Mesenchymal stem cell (in vitro differentiated cells and primary cell): ENCODE results near the gene CACNA1C. TPM values are rescaled to one million over a fixed set of nuclear protein-coding genes. Genes with fewer than 3 reads are reported as not detected.

Source experiments
- DNase-seq: peaks from one replicate; pipeline ENCODE4 v3.0.0-alpha.2; 2013
- H2AFZ ChIP-seq: one replicate; pipeline ENCODE4 v1.6.1; 2013; ENCODE audit warnings: low read depth, mild to moderate bottlenecking, control low read depth, inconsistent platforms, low read length, moderate library complexity
- H2AK5ac ChIP-seq: 2 replicates; pipeline ENCODE4 v1.6.1; 2013; ENCODE audit warnings: low read length, moderate library complexity, mild to moderate bottlenecking, inconsistent platforms; ENCODE audit not compliant: severe bottlenecking
- H2BK120ac ChIP-seq: one replicate; pipeline ENCODE4 v1.6.1; 2013; ENCODE audit warnings: low read depth, mild to moderate bottlenecking, inconsistent platforms, low read length, moderate library complexity
- H2BK12ac ChIP-seq, 2 experiments: one replicate each; pipeline ENCODE4 v1.6.1; 2013; ENCODE audit warnings: inconsistent platforms in 2 of 2, low read length in 2 of 2, mild to moderate bottlenecking in 2 of 2, moderate library complexity in 2 of 2, control low read depth in 1 of 2
- H2BK15ac ChIP-seq: one replicate; pipeline ENCODE4 v1.6.1; 2013; ENCODE audit warnings: mild to moderate bottlenecking, low read depth, inconsistent platforms; ENCODE audit not compliant: poor library complexity, severe bottlenecking
- H2BK5ac ChIP-seq: 2 replicates; pipeline ENCODE4 v1.6.1; 2013; ENCODE audit warnings: low read depth, mild to moderate bottlenecking, low read length, control low read depth, inconsistent platforms; ENCODE audit not compliant: poor library complexity, severe bottlenecking
- H3K14ac ChIP-seq, 2 experiments: one replicate each; pipeline ENCODE4 v1.6.1; 2013; ENCODE audit warnings: inconsistent platforms in 2 of 2, low read length in 2 of 2, control low read depth in 1 of 2, mild to moderate bottlenecking in 1 of 2, moderate library complexity in 1 of 2
- H3K18ac ChIP-seq, 2 experiments: one replicate each; pipeline ENCODE4 v1.6.1; 2013; ENCODE audit warnings: inconsistent platforms in 2 of 2, low read length in 2 of 2, control low read depth in 1 of 2, low read depth in 1 of 2, mild to moderate bottlenecking in 1 of 2
- H3K23ac ChIP-seq, 2 experiments: one replicate each; pipeline ENCODE4 v1.6.1; 2013; ENCODE audit warnings: inconsistent platforms in 2 of 2, low read length in 2 of 2, mild to moderate bottlenecking in 2 of 2, moderate library complexity in 2 of 2, control low read depth in 1 of 2
- H3K27ac ChIP-seq: 2 replicates; pipeline ENCODE4 v1.5.1; 2013; ENCODE audit warnings: mild to moderate bottlenecking, moderate library complexity, low read length, control low read depth, inconsistent platforms; ENCODE audit not compliant: poor library complexity, severe bottlenecking
- H3K27me3 ChIP-seq, 2 experiments: 2 replicates each; pipeline versions ENCODE4 v1.6.1 to v1.7.0; 2013; ENCODE audit warnings: low read length in 2 of 2, mild to moderate bottlenecking in 2 of 2, moderate library complexity in 2 of 2, control low read depth in 1 of 2, inconsistent platforms in 1 of 2; ENCODE audit not compliant: control insufficient read depth in 1 of 2, insufficient read depth in 1 of 2
- H3K36me3 ChIP-seq, 2 experiments: 2 replicates each; pipeline versions ENCODE4 v1.6.1 to v1.7.0; 2013; ENCODE audit warnings: low read length in 2 of 2, control low read depth in 1 of 2, inconsistent platforms in 1 of 2, low read depth in 1 of 2, mild to moderate bottlenecking in 1 of 2; ENCODE audit not compliant: insufficient read depth in 2 of 2, control insufficient read depth in 1 of 2
- H3K4ac ChIP-seq, 2 experiments: one replicate each; pipeline ENCODE4 v1.6.1; 2013; ENCODE audit warnings: inconsistent platforms in 2 of 2, low read length in 2 of 2, mild to moderate bottlenecking in 2 of 2, moderate library complexity in 2 of 2, control low read depth in 1 of 2, low read depth in 1 of 2
- H3K4me1 ChIP-seq: 2 replicates; pipeline ENCODE4 v1.6.1; 2013; ENCODE audit warnings: low read depth, low read length, control low read depth; ENCODE audit not compliant: control insufficient read depth, insufficient read depth
- H3K4me2 ChIP-seq: 2 replicates; pipeline ENCODE4 v1.6.1; 2013; ENCODE audit warnings: low read length, mild to moderate bottlenecking, inconsistent platforms; ENCODE audit not compliant: poor library complexity, severe bottlenecking
- H3K4me3 ChIP-seq, 2 experiments: 2 replicates each; pipeline versions ENCODE4 v1.5.1 to v1.7.0; 2013; ENCODE audit warnings: low read length in 2 of 2, mild to moderate bottlenecking in 2 of 2, control low read depth in 1 of 2, low read depth in 1 of 2; ENCODE audit not compliant: insufficient read depth in 1 of 2
- H3K79me1 ChIP-seq: replicated peaks from 2 replicates; pipeline ENCODE4 v1.6.1; 2013; ENCODE audit warnings: mild to moderate bottlenecking, control low read depth, low read length, inconsistent platforms; ENCODE audit not compliant: poor library complexity, severe bottlenecking
- H3K9ac ChIP-seq: 2 replicates; pipeline ENCODE4 v1.7.0; 2013; ENCODE audit warnings: mild to moderate bottlenecking, low read length, moderate library complexity
- H3K9me3 ChIP-seq: 2 replicates; pipeline ENCODE4 v1.7.0; 2013; ENCODE audit warnings: mild to moderate bottlenecking, low read length; ENCODE audit not compliant: control insufficient read depth
- H4K8ac ChIP-seq: one replicate; pipeline ENCODE4 v1.6.1; 2013; ENCODE audit warnings: inconsistent platforms, mild to moderate bottlenecking, low read length, moderate library complexity
- H4K91ac ChIP-seq: one replicate; pipeline ENCODE4 v1.6.1; 2013; ENCODE audit warnings: mild to moderate bottlenecking, low read length, inconsistent platforms
- WGBS: methylation state at CpG from one replicate; pipeline ENCODE4 v1.1.7; 2013; ENCODE audit warnings: mixed read lengths; 5-methylcytosine and 5-hydroxymethylcytosine counted together
- polyA plus RNA-seq, 2 experiments: library from polyadenylated mRNA; stranded (reverse); fragments of 200-250 nt; gene quantifications; one replicate each; pipeline ENCODE4 v1.2.3, GENCODE V29; 2013

The CACNA1C gene
- 2.9 TPM for polyA plus RNA-seq (2013, experiment 1 of 2)
- polyA plus RNA-seq (2013, experiment 2 of 2) = 2.8 TPM

GRCh38 chr12:2052826-2053678 lies at the start of gene CACNA1C:
TSS of gene CACNA1C (plus strand) at chr12:2052987. CDS start at chr12:2053563, 576 bp downstream.
- Histone ChIP-seq H3K14ac (no peak within 1 kb of the TSS), H2BK120ac (no peak within 1 kb of the TSS), H3K79me1 (no peaks in the 10 kb centered on the region), H3K4me2 (peak within 1 kb of the TSS; percentile 92), H3K4ac (peak within 1 kb of the TSS in 1 of 2 experiments; percentile 26), H3K9me3 (no peaks in the 10 kb centered on the region), H3K27ac (no peak within 1 kb of the TSS), H2AK5ac (no peak within 1 kb of the TSS), H3K36me3 (no peaks in the 10 kb centered on the region), H3K18ac (peak within 1 kb of the TSS; percentile 12 to 34), H2BK15ac (peak within 1 kb of the TSS; percentile 91), H3K4me3 (peak within 1 kb of the TSS; percentile 57 to 96), H4K91ac (no peak within 1 kb of the TSS), H3K9ac (peak within 1 kb of the TSS; percentile 88), H2BK12ac (peak within 1 kb of the TSS in 1 of 2 experiments; percentile 63), H2AFZ (peak within 1 kb of the TSS; percentile 62), H3K23ac (peak within 1 kb of the TSS in 1 of 2 experiments; percentile 68), H3K4me1 (peaks cover 17% of the 10 kb centered on the region), H3K27me3 (peaks cover 3 to 72% of the 10 kb centered on the region in 2 experiments), H4K8ac (no peak within 1 kb of the TSS), H2BK5ac (no peak within 1 kb of the TSS)
- peak; percentile 66 for DNase-seq
- under 1% methylated on average over 44 of the region's 90 CpGs for WGBS

DNA sequence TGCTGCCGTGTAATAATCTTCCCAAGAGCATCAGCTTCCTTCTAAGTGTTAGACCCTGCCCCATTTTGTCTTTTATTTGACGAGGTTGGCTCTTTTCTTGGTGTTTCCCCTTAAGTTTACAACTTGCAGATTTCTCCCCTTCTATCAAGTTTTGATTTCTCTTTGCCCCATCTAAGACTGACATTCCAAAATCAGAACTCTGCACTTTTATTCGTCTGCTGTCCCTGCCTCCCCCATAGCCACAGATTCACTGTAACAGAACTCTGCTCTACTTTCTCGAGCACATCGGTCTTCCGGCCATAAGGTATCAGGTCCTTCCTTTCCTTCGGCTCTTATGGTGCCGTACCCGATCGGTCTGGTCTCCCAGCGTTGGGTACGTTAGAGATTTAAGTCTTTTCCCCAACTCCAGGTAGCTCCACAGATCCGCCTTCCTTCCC lies 49.1 kb upstream of the CACNA1C start:
- Histone ChIP-seq H3K14ac (peak overlapping the region in 1 of 2 experiments; percentile 100), H3K4ac (peak overlapping the region in 1 of 2 experiments; percentile 100), H2AFZ (no peak overlapping the region), H3K27ac (peak overlapping the region; percentile 95), H2BK15ac (peak overlapping the region; percentile 8), H2BK120ac (no peak overlapping the region), H3K23ac (no peak overlapping the region), H2BK12ac (peak overlapping the region in 1 of 2 experiments; percentile 95), H3K4me1 (peaks cover 1% of the 10 kb centered on the region), H3K27me3 (no peaks in the 10 kb centered on the region), H3K4me3 (peak overlapping the region; percentile 89 to 99), H3K18ac (peak overlapping the region; percentile 56 to 100), H4K8ac (peak overlapping the region; percentile 99), H3K4me2 (peak overlapping the region; percentile 83), H2BK5ac (peak overlapping the region; percentile 69), H3K9ac (peak overlapping the region; percentile 97), H3K79me1 (peaks cover 9% of the 10 kb centered on the region), H3K9me3 (no peaks in the 10 kb centered on the region), H4K91ac (peak overlapping the region; percentile 100), H2AK5ac (no peak overlapping the region), H3K36me3 (peaks cover 0 to 4% of the 10 kb centered on the region in 2 experiments)
- no peak for DNase-seq
- WGBS = under 1% methylated on average over 13 of the region's 13 CpGs

DNA sequence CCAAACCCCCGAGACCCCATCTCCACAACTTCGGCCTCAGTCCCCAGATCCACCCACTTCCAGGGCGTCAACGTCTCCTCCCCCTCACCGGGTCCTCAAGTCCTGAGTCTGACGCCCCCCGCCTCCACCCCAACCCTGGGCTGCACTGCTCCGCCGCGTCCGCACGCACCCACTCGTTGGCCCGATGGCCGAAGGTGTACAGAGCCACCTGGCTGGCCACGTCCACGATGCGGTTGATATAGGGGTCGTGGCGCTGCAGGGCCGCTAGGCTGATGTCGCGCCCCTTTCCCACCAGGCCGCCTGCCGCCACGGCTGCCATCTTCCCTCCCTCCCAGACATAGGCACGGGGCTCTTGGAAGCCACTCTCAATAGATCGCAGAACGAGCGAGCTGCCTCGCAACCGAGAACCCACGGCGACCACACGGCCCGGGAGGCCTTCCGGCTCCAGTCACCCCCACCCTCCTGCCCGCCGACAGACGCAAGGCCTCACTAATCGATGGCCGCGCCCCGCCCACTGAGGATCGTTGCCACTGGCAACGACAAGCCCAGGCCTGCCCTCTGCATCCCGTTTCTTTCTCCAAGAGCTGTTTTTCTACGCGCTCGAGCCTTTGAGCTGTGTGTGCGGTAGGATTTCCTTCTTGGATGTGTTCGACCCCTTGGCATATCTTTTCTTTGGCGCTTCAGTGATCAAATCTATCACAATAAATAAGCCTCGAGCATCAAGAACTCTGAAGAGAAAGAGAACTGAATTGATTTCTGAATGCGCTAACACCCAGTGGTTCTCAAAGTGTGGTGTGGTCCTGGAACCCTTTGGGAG lies 48.5 kb upstream of the CACNA1C start, which contains the start of gene DCP1B:
Gene DCP1B, minus strand, starts transcription at position 345 of the 817 bp plus-strand sequence. Its CDS starts 26 bp downstream, at position 319.
- H3K27ac ChIP-seq = peak within 1 kb of the TSS; percentile 95
- 3% methylated on average over 48 of the region's 55 CpGs for WGBS

More for the DNA sequence above, 48.5 kb upstream of the CACNA1C start, which contains the start of gene DCP1B:
- Histone ChIP-seq H3K27me3 (no peaks in the 10 kb centered on the region), H2BK5ac (peak within 1 kb of the TSS; percentile 77), H2BK15ac (peak within 1 kb of the TSS; percentile 8), H2AFZ (peak within 1 kb of the TSS; percentile 90), H3K36me3 (peaks cover 0 to 4% of the 10 kb centered on the region in 2 experiments), H3K4ac (peak within 1 kb of the TSS; percentile 69 to 100), H3K18ac (peak within 1 kb of the TSS; percentile 100), H2BK12ac (peak within 1 kb of the TSS; percentile 69 to 95), H3K79me1 (peaks cover 9% of the 10 kb centered on the region), H3K4me2 (peak within 1 kb of the TSS; percentile 83), H2AK5ac (peak within 1 kb of the TSS; percentile 49), H3K23ac (peak within 1 kb of the TSS in 1 of 2 experiments; percentile 98), H2BK120ac (no peak within 1 kb of the TSS), H3K9me3 (no peaks in the 10 kb centered on the region), H4K91ac (peak within 1 kb of the TSS; percentile 100), H3K14ac (peak within 1 kb of the TSS in 1 of 2 experiments; percentile 100), H3K9ac (peak within 1 kb of the TSS; percentile 97), H3K4me3 (peak within 1 kb of the TSS; percentile 89 to 99), H4K8ac (peak within 1 kb of the TSS; percentile 99), H3K4me1 (peaks cover 1% of the 10 kb centered on the region)
- DNase-seq = peak; percentile 98
